GM23338 (cell line): ENCODE data around the gene NPW. TPM values are rescaled to one million over a fixed set of nuclear protein-coding genes. Genes with fewer than 3 reads are reported as not detected.

Source experiments
- CREB1 ChIP-seq: fragments of 250-450 bp; sonication (Bioruptor Pico); IDR thresholded peaks from 2 replicates; pipeline ENCODE4 v1.5.0; 2020; ENCODE audit warnings: low read depth, mild to moderate bottlenecking, moderate library complexity
- EZH2 ChIP-seq: fragments of 200-600 bp; sonication (generic); IDR thresholded peaks from one replicate; pipeline ENCODE4 v1.8.0; 2017; ENCODE audit warnings: antibody characterized with exemption, mild to moderate bottlenecking, low read depth; ENCODE audit not compliant: unreplicated experiment
- EZH2phosphoT487 ChIP-seq: fragments of 200-600 bp; sonication (generic); IDR thresholded peaks from one replicate; pipeline ENCODE4 v1.8.1; 2018; ENCODE audit warnings: antibody characterized with exemption; ENCODE audit not compliant: unreplicated experiment
- JUNB ChIP-seq: IDR thresholded peaks from one replicate; pipeline ENCODE4 v1.6.1; 2016; ENCODE audit warnings: antibody characterized with exemption; ENCODE audit not compliant: unreplicated experiment
- NANOG ChIP-seq: IDR thresholded peaks from 2 replicates; pipeline ENCODE4 v1.6.1; 2016; ENCODE audit warnings: antibody characterized with exemption, borderline replicate concordance
- STAT1 ChIP-seq: IDR thresholded peaks from one replicate; pipeline ENCODE4 v1.6.1; 2016; ENCODE audit warnings: antibody characterized with exemption; ENCODE audit not compliant: unreplicated experiment
- ZNF331 ChIP-seq: fragments of 250-450 bp; sonication (Bioruptor Pico); IDR thresholded peaks from 2 replicates; pipeline ENCODE4 v1.5.0; 2020; ENCODE audit warnings: low read depth, mild to moderate bottlenecking, moderate library complexity
- polyA plus RNA-seq: library from polyadenylated mRNA; unstranded; fragments of >200 nt; fragmentation: Nextera tagmentation; extraction: Ambion mirVana; gene quantifications from 2 replicates; pipeline ENCODE4 v1.2.1, GENCODE V29; 2016
- total RNA-seq: library from RNA; depleted of rRNA; stranded (reverse); fragments of >200 nt; shearing (Covaris generic); gene quantifications from 2 replicates; pipeline ENCODE4 v1.2.3, GENCODE V29; 2014
- TF ChIP-seq, protein P1 (sequence below): fragments of 250-450 bp; sonication (Bioruptor Pico); IDR thresholded peaks from 2 replicates; pipeline ENCODE4 v1.5.0; 2020; ENCODE audit warnings: mild to moderate bottlenecking, moderate library complexity
- TF ChIP-seq, protein P2 (sequence below), 2 experiments: fragments of 200-600 bp in 1 of 2; sonication (generic) in 1 of 2; conservative IDR thresholded peaks; 2 replicates each; pipeline versions ENCODE4 v1.5.1 to v1.6.1; 2016 to 2017; ENCODE audit warnings: antibody characterized with exemption in 2 of 2, low read depth in 2 of 2, mild to moderate bottlenecking in 2 of 2, moderate library complexity in 1 of 2

The NPW gene
- total and polyA plus RNA-seq, 2 experiments from 2014 or later, result 4.5 to 37.6 TPM

DNA sequence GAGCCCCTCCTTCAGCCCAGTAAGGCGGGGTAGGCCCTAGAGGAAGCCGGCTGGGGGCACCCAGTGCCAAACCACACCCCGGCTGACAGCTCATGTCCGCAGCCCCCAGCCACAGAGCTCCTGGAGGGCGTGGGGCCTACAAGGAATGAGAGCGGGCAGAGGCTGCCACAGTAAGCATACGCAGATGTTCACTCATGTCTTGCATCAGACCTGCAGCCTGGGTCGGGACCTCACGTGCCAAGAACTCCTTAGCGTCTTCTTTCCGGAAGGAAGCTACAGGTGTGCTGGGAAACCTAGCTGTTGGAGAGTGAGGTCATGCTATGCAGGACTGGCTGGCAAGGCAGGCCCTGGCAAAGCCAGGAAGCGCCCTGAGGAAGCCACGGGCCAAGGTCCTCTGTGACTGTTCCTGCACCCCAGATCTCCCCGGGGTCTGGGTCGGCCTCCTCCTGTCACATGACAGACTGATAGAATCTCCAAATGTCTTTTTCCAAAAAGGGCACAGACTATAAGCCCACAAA, 11.5 kb upstream of the NPW start (continued):
- TF ChIP-seq, protein P1, sequence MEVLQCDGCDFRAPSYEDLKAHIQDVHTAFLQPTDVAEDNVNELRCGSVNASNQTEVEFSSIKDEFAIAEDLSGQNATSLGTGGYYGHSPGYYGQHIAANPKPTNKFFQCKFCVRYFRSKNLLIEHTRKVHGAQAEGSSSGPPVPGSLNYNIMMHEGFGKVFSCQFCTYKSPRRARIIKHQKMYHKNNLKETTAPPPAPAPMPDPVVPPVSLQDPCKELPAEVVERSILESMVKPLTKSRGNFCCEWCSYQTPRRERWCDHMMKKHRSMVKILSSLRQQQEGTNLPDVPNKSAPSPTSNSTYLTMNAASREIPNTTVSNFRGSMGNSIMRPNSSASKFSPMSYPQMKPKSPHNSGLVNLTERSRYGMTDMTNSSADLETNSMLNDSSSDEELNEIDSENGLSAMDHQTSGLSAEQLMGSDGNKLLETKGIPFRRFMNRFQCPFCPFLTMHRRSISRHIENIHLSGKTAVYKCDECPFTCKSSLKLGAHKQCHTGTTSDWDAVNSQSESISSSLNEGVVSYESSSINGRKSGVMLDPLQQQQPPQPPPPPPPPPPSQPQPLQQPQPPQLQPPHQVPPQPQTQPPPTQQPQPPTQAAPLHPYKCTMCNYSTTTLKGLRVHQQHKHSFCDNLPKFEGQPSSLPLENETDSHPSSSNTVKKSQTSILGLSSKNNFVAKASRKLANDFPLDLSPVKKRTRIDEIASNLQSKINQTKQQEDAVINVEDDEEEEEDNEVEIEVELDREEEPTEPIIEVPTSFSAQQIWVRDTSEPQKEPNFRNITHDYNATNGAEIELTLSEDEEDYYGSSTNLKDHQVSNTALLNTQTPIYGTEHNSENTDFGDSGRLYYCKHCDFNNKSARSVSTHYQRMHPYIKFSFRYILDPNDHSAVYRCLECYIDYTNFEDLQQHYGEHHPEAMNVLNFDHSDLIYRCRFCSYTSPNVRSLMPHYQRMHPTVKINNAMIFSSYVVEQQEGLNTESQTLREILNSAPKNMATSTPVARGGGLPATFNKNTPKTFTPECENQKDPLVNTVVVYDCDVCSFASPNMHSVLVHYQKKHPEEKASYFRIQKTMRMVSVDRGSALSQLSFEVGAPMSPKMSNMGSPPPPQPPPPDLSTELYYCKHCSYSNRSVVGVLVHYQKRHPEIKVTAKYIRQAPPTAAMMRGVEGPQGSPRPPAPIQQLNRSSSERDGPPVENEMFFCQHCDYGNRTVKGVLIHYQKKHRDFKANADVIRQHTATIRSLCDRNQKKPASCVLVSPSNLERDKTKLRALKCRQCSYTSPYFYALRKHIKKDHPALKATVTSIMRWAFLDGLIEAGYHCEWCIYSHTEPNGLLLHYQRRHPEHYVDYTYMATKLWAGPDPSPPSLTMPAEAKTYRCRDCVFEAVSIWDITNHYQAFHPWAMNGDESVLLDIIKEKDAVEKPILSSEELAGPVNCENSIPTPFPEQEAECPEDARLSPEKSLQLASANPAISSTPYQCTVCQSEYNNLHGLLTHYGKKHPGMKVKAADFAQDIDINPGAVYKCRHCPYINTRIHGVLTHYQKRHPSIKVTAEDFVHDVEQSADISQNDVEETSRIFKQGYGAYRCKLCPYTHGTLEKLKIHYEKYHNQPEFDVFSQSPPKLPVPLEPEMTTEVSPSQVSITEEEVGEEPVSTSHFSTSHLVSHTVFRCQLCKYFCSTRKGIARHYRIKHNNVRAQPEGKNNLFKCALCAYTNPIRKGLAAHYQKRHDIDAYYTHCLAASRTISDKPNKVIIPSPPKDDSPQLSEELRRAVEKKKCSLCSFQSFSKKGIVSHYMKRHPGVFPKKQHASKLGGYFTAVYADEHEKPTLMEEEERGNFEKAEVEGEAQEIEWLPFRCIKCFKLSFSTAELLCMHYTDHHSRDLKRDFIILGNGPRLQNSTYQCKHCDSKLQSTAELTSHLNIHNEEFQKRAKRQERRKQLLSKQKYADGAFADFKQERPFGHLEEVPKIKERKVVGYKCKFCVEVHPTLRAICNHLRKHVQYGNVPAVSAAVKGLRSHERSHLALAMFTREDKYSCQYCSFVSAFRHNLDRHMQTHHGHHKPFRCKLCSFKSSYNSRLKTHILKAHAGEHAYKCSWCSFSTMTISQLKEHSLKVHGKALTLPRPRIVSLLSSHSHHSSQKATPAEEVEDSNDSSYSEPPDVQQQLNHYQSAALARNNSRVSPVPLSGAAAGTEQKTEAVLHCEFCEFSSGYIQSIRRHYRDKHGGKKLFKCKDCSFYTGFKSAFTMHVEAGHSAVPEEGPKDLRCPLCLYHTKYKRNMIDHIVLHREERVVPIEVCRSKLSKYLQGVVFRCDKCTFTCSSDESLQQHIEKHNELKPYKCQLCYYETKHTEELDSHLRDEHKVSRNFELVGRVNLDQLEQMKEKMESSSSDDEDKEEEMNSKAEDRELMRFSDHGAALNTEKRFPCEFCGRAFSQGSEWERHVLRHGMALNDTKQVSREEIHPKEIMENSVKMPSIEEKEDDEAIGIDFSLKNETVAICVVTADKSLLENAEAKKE (CRISPR knock-in tag), result no peak
- TF ChIP-seq ZNF331 (CRISPR knock-in tag) (no peak), STAT1 (no peak), EZH2 (no peak), EZH2phosphoT487 (no peak), CREB1 (no peak), JUNB (no peak), NANOG (no peak)
- TF ChIP-seq, protein P2, sequence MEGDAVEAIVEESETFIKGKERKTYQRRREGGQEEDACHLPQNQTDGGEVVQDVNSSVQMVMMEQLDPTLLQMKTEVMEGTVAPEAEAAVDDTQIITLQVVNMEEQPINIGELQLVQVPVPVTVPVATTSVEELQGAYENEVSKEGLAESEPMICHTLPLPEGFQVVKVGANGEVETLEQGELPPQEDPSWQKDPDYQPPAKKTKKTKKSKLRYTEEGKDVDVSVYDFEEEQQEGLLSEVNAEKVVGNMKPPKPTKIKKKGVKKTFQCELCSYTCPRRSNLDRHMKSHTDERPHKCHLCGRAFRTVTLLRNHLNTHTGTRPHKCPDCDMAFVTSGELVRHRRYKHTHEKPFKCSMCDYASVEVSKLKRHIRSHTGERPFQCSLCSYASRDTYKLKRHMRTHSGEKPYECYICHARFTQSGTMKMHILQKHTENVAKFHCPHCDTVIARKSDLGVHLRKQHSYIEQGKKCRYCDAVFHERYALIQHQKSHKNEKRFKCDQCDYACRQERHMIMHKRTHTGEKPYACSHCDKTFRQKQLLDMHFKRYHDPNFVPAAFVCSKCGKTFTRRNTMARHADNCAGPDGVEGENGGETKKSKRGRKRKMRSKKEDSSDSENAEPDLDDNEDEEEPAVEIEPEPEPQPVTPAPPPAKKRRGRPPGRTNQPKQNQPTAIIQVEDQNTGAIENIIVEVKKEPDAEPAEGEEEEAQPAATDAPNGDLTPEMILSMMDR (conservative IDR thresholded peaks at IDR 0.05; ENCODE audit: low read depth in 2 of 2), result no peak
